ENCODE measurements around the gene PROM1.

The PROM1 gene

DNA sequence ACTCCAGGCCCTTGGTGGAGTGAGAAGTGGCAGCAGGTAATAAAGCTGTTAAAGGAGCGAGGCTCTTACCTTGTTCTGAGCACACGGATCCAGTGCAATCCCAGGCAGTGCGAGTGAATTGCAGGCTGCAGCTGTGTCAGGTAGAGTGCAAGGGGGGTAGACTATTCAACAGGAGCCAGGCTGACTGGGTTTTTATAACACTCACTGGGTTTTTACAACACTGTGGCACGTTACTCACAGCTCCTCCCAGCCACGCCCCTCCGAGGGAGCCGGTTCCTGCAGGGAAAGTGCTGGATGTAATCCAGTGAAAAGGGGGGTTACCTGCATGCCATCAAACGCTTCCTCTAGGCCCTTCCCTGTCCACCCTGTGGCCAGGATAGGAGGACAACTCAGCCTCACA, 145.6 kb downstream of the PROM1 start:
- Histone ChIP-seq H3K4me3 (ENCODE audit: low read length) (no peak overlapping the region), H3K9ac (ENCODE audit: low read length) (no peak overlapping the region), H3K79me2 (ENCODE audit: low read length) (no peaks in the 10 kb centered on the region), H3F3A (ENCODE audit: insufficient read depth, low read length) (no peaks in the 10 kb centered on the region), H3K4me2 (ENCODE audit: low read depth, low read length) (no peak overlapping the region), H3K9me3 (replicated peaks; ENCODE audit: insufficient read depth, low read length) (no peaks in the 10 kb centered on the region), H3K27me3 (replicated peaks; ENCODE audit: insufficient read depth, low read length) (no peaks in the 10 kb centered on the region), H3K36me3 (replicated peaks; ENCODE audit: insufficient read depth, low read length) (no peaks in the 10 kb centered on the region), H2AFZ (ENCODE audit: low read length) (no peak overlapping the region), H3K4me1 (ENCODE audit: low read length) (no peaks in the 10 kb centered on the region), H3K9me2 (replicated peaks; ENCODE audit: insufficient read depth, low read length) (no peaks in the 10 kb centered on the region), H4K20me1 (ENCODE audit: insufficient read depth, low read length) (no peaks in the 10 kb centered on the region), H3K27ac (ENCODE audit: low read length) (no peak overlapping the region)
- no peak for TF ChIP-seq EZH2phosphoT487 (IDR thresholded peaks at IDR 0.05; ENCODE audit: low read length)
- no peak for TF ChIP-seq EZH2 (optimal IDR thresholded peaks at IDR 0.05; ENCODE audit: low read depth, low read length)
- DNase-seq = no peak

DNA sequence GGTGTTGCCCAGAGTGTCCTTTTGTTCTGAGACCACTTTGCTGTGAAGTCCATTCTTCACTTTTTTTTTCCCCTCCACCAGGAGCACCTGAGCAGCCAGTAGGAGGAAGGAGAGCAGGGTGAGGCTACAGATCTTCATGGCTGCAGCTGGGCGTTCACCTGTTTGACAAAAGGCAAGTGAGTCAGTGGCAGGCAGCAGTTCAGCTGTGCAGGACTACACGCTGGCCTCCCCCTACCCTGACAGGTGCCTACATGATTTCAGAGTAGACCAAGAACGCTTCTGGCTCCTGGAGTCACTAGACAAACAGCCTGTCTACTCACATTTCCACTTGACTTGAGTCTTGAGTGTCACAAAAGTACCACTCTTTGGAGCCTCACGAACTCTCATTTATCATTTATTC, 147.3 kb downstream of the PROM1 start:
- Histone ChIP-seq H3K9me2 (replicated peaks; ENCODE audit: insufficient read depth, low read length) (no peaks in the 10 kb centered on the region), H3K36me3 (replicated peaks; ENCODE audit: insufficient read depth, low read length) (no peaks in the 10 kb centered on the region), H3K79me2 (ENCODE audit: low read length) (no peaks in the 10 kb centered on the region), H3K9ac (ENCODE audit: low read length) (no peak overlapping the region), H3K27ac (ENCODE audit: low read length) (no peak overlapping the region), H3F3A (ENCODE audit: insufficient read depth, low read length) (no peaks in the 10 kb centered on the region), H3K4me3 (ENCODE audit: low read length) (no peak overlapping the region), H3K27me3 (replicated peaks; ENCODE audit: insufficient read depth, low read length) (no peaks in the 10 kb centered on the region), H3K9me3 (replicated peaks; ENCODE audit: insufficient read depth, low read length) (no peaks in the 10 kb centered on the region), H2AFZ (ENCODE audit: low read length) (no peak overlapping the region), H3K4me2 (ENCODE audit: low read depth, low read length) (no peak overlapping the region), H4K20me1 (ENCODE audit: insufficient read depth, low read length) (no peaks in the 10 kb centered on the region), H3K4me1 (ENCODE audit: low read length) (no peaks in the 10 kb centered on the region)
- DNase-seq = no peak
- TF ChIP-seq, protein P1, sequence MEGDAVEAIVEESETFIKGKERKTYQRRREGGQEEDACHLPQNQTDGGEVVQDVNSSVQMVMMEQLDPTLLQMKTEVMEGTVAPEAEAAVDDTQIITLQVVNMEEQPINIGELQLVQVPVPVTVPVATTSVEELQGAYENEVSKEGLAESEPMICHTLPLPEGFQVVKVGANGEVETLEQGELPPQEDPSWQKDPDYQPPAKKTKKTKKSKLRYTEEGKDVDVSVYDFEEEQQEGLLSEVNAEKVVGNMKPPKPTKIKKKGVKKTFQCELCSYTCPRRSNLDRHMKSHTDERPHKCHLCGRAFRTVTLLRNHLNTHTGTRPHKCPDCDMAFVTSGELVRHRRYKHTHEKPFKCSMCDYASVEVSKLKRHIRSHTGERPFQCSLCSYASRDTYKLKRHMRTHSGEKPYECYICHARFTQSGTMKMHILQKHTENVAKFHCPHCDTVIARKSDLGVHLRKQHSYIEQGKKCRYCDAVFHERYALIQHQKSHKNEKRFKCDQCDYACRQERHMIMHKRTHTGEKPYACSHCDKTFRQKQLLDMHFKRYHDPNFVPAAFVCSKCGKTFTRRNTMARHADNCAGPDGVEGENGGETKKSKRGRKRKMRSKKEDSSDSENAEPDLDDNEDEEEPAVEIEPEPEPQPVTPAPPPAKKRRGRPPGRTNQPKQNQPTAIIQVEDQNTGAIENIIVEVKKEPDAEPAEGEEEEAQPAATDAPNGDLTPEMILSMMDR (IDR thresholded peaks at IDR 0.05; ENCODE audit: low read length) = no peak
- TF ChIP-seq EZH2phosphoT487 (IDR thresholded peaks at IDR 0.05; ENCODE audit: low read length) (no peak), EZH2 (optimal IDR thresholded peaks at IDR 0.05; ENCODE audit: low read depth, low read length) (no peak)

DNA sequence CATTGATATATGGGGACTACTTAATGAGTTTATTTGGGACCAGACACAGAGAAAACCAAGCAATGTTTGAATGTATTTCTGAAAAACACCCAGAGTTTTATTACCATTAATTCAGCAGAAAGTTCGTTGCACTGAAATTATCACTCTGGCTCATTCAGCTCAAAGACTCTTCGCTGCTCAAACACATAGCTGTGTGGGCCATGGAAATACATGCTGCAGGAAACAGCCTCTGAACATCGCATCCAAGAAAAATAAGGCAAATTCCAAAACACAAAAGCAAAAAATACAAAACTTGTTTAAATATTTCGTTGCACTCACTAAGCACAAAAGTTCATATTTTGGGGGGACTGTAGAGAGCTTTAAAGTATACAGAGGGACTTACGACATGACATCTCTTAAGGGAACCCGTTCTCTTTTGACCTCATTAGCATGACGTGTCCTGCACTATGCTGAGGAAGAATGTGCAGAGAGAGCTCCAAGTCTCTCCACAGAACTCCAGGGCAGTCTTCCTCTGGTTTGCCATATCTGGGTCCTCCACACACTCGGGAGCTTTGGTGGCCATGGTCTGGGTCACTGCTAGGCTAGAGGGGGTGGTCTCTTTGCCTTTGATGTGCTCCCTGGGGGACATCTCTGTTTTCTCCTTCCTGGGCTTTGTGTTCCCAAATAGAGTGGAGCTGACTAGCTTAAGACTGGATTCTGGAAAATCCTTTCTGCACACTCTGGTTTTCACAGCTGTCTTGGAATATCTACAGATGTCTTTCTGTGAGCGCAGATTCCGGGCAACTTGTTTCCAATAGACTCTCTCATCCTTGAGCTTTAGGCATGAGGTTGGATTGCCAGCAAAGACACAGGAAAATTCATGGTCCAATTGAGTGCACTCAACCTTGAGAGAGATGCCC, 148.1 kb downstream of the PROM1 start:
- no peak overlapping the region for H3K4me2 ChIP-seq (ENCODE audit: low read depth, low read length)
- DNase-seq = no peak
- H2AFZ ChIP-seq (ENCODE audit: low read length) = no peak overlapping the region
- H3K79me2 ChIP-seq (ENCODE audit: low read length) = no peaks in the 10 kb centered on the region
- H3K9me3 ChIP-seq (replicated peaks; ENCODE audit: insufficient read depth, low read length) = no peaks in the 10 kb centered on the region
- H3K9me2 ChIP-seq (replicated peaks; ENCODE audit: insufficient read depth, low read length) = no peaks in the 10 kb centered on the region
- no peaks in the 10 kb centered on the region for H3K36me3 ChIP-seq (replicated peaks; ENCODE audit: insufficient read depth, low read length)
- H3K27me3 ChIP-seq (replicated peaks; ENCODE audit: insufficient read depth, low read length) = no peaks in the 10 kb centered on the region
- no peaks in the 10 kb centered on the region for H3K4me1 ChIP-seq (ENCODE audit: low read length)
- H3F3A ChIP-seq (ENCODE audit: insufficient read depth, low read length) = no peaks in the 10 kb centered on the region
- no peak overlapping the region for H3K27ac ChIP-seq (ENCODE audit: low read length)
- TF ChIP-seq EZH2phosphoT487 (IDR thresholded peaks at IDR 0.05; ENCODE audit: low read length) = no peak
- TF ChIP-seq EZH2 (optimal IDR thresholded peaks at IDR 0.05; ENCODE audit: low read depth, low read length) = no peak
- H3K4me3 ChIP-seq (ENCODE audit: low read length) = no peak overlapping the region
- no peaks in the 10 kb centered on the region for H4K20me1 ChIP-seq (ENCODE audit: insufficient read depth, low read length)
- H3K9ac ChIP-seq (ENCODE audit: low read length) = no peak overlapping the region

DNA sequence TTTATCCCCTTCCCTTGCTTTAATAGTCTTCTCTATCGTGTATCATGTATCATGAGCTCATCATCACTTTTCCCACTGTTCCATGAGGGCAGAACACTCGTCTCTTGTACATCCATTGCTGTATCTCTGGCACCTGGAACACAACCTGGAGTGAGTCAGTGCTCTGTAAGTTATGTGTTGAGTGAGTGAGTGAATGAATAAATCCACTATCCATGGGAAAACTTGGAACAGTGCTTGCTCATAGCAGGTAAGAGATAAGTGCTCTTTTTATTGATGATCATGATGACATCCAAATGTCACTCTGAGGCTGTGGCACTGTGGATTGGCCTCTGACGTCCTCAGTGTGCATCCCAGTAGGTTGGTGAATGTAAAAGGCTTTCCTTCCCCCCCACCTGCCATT, 149.6 kb downstream of the PROM1 start:
- H4K20me1 ChIP-seq (ENCODE audit: insufficient read depth, low read length) = no peaks in the 10 kb centered on the region

More for the DNA sequence above, 149.6 kb downstream of the PROM1 start:
- TF ChIP-seq, protein P1 (IDR thresholded peaks at IDR 0.05; ENCODE audit: low read length) = no peak
- TF ChIP-seq EZH2 (optimal IDR thresholded peaks at IDR 0.05; ENCODE audit: low read depth, low read length) (no peak), EZH2phosphoT487 (IDR thresholded peaks at IDR 0.05; ENCODE audit: low read length) (no peak)
- Histone ChIP-seq H3K27me3 (replicated peaks; ENCODE audit: insufficient read depth, low read length) (no peaks in the 10 kb centered on the region), H3K36me3 (replicated peaks; ENCODE audit: insufficient read depth, low read length) (no peaks in the 10 kb centered on the region), H2AFZ (ENCODE audit: low read length) (no peak overlapping the region), H3K27ac (ENCODE audit: low read length) (no peak overlapping the region), H3K9me3 (replicated peaks; ENCODE audit: insufficient read depth, low read length) (no peaks in the 10 kb centered on the region), H3K4me1 (ENCODE audit: low read length) (no peaks in the 10 kb centered on the region), H3K9ac (ENCODE audit: low read length) (no peak overlapping the region), H3K4me2 (ENCODE audit: low read depth, low read length) (no peak overlapping the region), H3F3A (ENCODE audit: insufficient read depth, low read length) (no peaks in the 10 kb centered on the region), H3K4me3 (ENCODE audit: low read length) (no peak overlapping the region), H3K79me2 (ENCODE audit: low read length) (no peaks in the 10 kb centered on the region), H3K9me2 (replicated peaks; ENCODE audit: insufficient read depth, low read length) (no peaks in the 10 kb centered on the region)
- no peak for DNase-seq
